ENCODE data around the gene SEC31B. TPM values are rescaled to one million over a fixed set of nuclear protein-coding genes. Genes with fewer than 3 reads are reported as not detected.

SEC31B gene
- polyA plus RNA-seq, 3 donors, result 0.05 to 50.2 (median 0.09) TPM

DNA sequence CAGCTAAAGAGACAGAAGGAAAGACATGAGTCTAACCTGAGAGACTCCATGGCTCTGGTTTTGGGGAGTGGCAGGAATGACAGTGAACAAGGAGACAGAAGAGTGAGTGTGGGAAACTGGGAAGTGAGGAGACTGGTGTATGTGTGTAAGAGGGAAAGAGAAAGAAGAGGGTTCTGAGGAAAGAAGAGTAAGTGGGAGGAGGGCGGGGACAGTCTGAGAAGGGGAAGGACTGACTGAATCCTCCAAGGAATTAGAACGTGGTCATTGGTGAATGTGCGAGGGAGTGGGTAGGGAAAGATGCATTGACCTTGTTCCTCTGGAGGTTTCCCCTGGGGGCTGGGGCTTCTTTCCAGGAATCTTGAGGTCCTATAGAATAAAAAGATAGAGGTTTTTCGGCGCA, 30.3 kb downstream of the SEC31B start:
- intact Hi-C loops (cut with micrococcal nuclease), result no loop called here
- Mint-ChIP-seq H3K9me3 (peaks cover 0 to 1% (median 0%) of the 10 kb centered on the region in 7 donors), H3K36me3 (peaks cover 46 to 57% of the 10 kb centered on the region in 2 donors), H3K4me3 (no peak overlapping the region), H3K27ac (no peak overlapping the region), H3K4me1 (no peaks in the 10 kb centered on the region), H3K27me3 (ENCODE audit: low read depth in 3 of 3) (peaks cover 0 to 3% (median 3%) of the 10 kb centered on the region in 3 donors)
- no peaks in the 10 kb centered on the region for H3K27me3 ChIP-seq (ENCODE audit: control insufficient read depth in 2 of 2, insufficient read depth in 2 of 2, low read length in 2 of 2)
- H3K27ac ChIP-seq (ENCODE audit: low read depth in 1 of 2, low read length in 2 of 2), result no peak overlapping the region
- H3K79me2 ChIP-seq (ENCODE audit: insufficient read depth, low read length), result no peaks in the 10 kb centered on the region
- H4K20me1 ChIP-seq (ENCODE audit: insufficient read depth, low read length), result no peaks in the 10 kb centered on the region
- no peaks in the 10 kb centered on the region for H3K9me3 ChIP-seq (replicated peaks in 1 of 2; ENCODE audit: control insufficient read depth in 1 of 2, insufficient read depth in 1 of 2, low read length in 2 of 2)
- WGBS (ENCODE audit: insufficient coverage), result 97% methylated on average over 3 of the region's 5 CpGs
- DNase-seq, result no peak
- H3K4me2 ChIP-seq (replicated peaks; ENCODE audit: extremely low read depth, low read length, poor library complexity, severe bottlenecking), result no peak overlapping the region
- H3K4me3 ChIP-seq (replicated peaks in 1 of 3; ENCODE audit: low read depth in 2 of 3, low read length in 3 of 3), result no peak overlapping the region
- H3K9ac ChIP-seq (ENCODE audit: insufficient read depth, low read length, poor library complexity, severe bottlenecking), result no peak overlapping the region
- TF ChIP-seq, protein P1, sequence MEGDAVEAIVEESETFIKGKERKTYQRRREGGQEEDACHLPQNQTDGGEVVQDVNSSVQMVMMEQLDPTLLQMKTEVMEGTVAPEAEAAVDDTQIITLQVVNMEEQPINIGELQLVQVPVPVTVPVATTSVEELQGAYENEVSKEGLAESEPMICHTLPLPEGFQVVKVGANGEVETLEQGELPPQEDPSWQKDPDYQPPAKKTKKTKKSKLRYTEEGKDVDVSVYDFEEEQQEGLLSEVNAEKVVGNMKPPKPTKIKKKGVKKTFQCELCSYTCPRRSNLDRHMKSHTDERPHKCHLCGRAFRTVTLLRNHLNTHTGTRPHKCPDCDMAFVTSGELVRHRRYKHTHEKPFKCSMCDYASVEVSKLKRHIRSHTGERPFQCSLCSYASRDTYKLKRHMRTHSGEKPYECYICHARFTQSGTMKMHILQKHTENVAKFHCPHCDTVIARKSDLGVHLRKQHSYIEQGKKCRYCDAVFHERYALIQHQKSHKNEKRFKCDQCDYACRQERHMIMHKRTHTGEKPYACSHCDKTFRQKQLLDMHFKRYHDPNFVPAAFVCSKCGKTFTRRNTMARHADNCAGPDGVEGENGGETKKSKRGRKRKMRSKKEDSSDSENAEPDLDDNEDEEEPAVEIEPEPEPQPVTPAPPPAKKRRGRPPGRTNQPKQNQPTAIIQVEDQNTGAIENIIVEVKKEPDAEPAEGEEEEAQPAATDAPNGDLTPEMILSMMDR (IDR thresholded peaks at IDR 0.05), result no peak
- H3K4me1 ChIP-seq (ENCODE audit: control insufficient read depth in 1 of 2, insufficient read depth in 2 of 2, low read length in 2 of 2), result no peaks in the 10 kb centered on the region
- peaks cover 26 to 37% of the 10 kb centered on the region in 2 donors for H3K36me3 ChIP-seq (replicated peaks in 1 of 2; ENCODE audit: control insufficient read depth in 1 of 2, insufficient read depth in 2 of 2, low read length in 2 of 2)
- no peak overlapping the region for H2AFZ ChIP-seq (ENCODE audit: insufficient read depth, low read depth, low read length, poor library complexity, severe bottlenecking)

DNA sequence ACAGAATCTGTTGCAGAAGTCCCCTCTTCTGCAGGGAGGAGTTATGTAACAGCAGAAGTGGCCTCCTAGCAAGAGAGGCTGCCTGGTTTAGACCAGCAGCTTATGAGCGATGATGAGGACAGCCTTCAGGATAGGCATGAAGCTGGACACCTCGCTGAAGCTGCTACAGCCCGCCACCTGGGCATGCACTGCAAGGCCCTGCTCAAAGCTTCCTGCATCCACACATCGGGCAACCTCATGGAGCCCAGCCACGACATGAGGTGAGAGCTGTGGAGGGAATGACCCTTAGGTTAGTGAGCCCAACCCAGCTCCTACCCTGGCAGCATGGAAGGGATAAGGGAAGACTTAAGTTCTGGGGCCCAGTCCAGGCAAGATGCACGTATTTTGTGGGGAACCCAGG, 32.1 kb downstream of the SEC31B start:
- no peak overlapping the region for H3K4me2 ChIP-seq (replicated peaks; ENCODE audit: extremely low read depth, low read length, poor library complexity, severe bottlenecking)
- intact Hi-C loops (cut with micrococcal nuclease), result no loop called here
- no peaks in the 10 kb centered on the region for H4K20me1 ChIP-seq (ENCODE audit: insufficient read depth, low read length)
- Mint-ChIP-seq H3K4me3 (no peak overlapping the region), H3K27ac (no peak overlapping the region), H3K27me3 (ENCODE audit: low read depth in 3 of 3) (peaks cover 12 to 13% (median 13%) of the 10 kb centered on the region in 3 donors), H3K4me1 (peaks cover 6% of the 10 kb centered on the region), H3K36me3 (peaks cover 33 to 46% of the 10 kb centered on the region in 2 donors), H3K9me3 (peaks cover 0 to 8% (median 0%) of the 10 kb centered on the region in 7 donors)
- H2AFZ ChIP-seq (ENCODE audit: insufficient read depth, low read depth, low read length, poor library complexity, severe bottlenecking), result no peak overlapping the region
- no peak overlapping the region for H3K4me3 ChIP-seq (replicated peaks in 1 of 3; ENCODE audit: low read depth in 2 of 3, low read length in 3 of 3)
- DNase-seq, result no peak
- H3K27ac ChIP-seq (ENCODE audit: low read depth in 1 of 2, low read length in 2 of 2), result no peak overlapping the region
- H3K79me2 ChIP-seq (ENCODE audit: insufficient read depth, low read length), result no peaks in the 10 kb centered on the region
- H3K4me1 ChIP-seq (ENCODE audit: control insufficient read depth in 1 of 2, insufficient read depth in 2 of 2, low read length in 2 of 2), result peaks cover 4 to 10% of the 10 kb centered on the region in 2 donors
- no peaks in the 10 kb centered on the region for H3K9me3 ChIP-seq (replicated peaks in 1 of 2; ENCODE audit: control insufficient read depth in 1 of 2, insufficient read depth in 1 of 2, low read length in 2 of 2)
- TF ChIP-seq, protein P1 (IDR thresholded peaks at IDR 0.05), result no peak
- no peak overlapping the region for H3K9ac ChIP-seq (ENCODE audit: insufficient read depth, low read length, poor library complexity, severe bottlenecking)
- 92% methylated on average over 5 of the region's 6 CpGs for WGBS (ENCODE audit: insufficient coverage)
- H3K36me3 ChIP-seq (replicated peaks in 1 of 2; ENCODE audit: control insufficient read depth in 1 of 2, insufficient read depth in 2 of 2, low read length in 2 of 2), result peaks cover 26 to 37% of the 10 kb centered on the region in 2 donors
- H3K27me3 ChIP-seq (ENCODE audit: control insufficient read depth in 2 of 2, insufficient read depth in 2 of 2, low read length in 2 of 2), result peaks cover 11 to 12% of the 10 kb centered on the region in 2 donors

All from CD14-positive monocyte (primary cell).